ENCODE measurements around the gene SLC12A8. TPM values are rescaled to one million over a fixed set of nuclear protein-coding genes. Genes with fewer than 3 reads are reported as not detected.

Gene SLC12A8
- total RNA-seq, 4 donors from 2014 or later: 2.3 to 13.1 (median 3.9) TPM

DNA sequence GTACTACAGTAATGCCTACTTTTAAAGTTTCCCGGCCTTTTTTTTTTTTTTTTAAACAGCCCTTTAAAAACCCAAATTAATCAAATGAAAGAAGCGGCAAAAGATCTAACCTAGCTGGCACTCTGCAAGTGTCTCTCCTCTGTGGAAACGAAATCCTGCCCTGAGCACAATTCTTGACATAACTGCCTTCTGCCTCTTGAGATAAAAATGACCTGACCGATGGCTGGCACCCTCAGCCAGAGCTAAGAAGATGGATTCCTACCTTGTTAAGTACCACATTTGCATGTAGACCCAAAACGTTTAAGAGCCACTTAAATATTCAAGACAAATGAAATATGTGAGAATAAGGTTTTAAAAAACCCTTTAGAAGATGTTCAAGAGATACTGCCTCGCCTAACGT lies 16.6 kb upstream of the SLC12A8 start:
- no peak for DNase-seq (ENCODE audit: low spot score in 2 of 2)
- intact Hi-C loops (cut with DNase I; ENCODE audit: low total_unique reads): no loop called here
- TF ChIP-seq, protein P1, sequence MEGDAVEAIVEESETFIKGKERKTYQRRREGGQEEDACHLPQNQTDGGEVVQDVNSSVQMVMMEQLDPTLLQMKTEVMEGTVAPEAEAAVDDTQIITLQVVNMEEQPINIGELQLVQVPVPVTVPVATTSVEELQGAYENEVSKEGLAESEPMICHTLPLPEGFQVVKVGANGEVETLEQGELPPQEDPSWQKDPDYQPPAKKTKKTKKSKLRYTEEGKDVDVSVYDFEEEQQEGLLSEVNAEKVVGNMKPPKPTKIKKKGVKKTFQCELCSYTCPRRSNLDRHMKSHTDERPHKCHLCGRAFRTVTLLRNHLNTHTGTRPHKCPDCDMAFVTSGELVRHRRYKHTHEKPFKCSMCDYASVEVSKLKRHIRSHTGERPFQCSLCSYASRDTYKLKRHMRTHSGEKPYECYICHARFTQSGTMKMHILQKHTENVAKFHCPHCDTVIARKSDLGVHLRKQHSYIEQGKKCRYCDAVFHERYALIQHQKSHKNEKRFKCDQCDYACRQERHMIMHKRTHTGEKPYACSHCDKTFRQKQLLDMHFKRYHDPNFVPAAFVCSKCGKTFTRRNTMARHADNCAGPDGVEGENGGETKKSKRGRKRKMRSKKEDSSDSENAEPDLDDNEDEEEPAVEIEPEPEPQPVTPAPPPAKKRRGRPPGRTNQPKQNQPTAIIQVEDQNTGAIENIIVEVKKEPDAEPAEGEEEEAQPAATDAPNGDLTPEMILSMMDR (IDR thresholded peaks at IDR 0.05): no peak
- no peak for TF ChIP-seq POLR2A (IDR thresholded peaks at IDR 0.05)

DNA sequence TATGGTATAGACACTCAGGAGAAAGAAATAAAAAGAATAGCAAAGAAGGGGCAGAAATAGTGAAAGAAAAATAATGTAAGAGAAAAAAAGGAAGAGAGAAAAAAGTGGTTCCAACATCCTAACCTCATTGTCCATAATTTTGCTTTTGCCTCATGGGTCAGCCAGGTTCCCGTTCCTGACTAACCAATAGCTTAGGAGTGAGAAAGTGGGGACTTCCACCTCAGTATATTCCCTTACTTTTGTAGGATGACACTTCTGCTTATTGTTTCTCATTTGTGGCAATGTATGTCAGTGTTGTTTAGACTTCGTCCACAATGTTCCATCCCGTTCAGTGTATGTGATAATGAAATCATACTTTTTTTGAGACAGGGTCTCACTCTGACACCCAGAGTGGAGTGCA lies 9.3 kb upstream of the SLC12A8 start:
- intact Hi-C loops (cut with DNase I; ENCODE audit: low total_unique reads): no loop called here
- H3K4me3 ChIP-seq (ENCODE audit: low read depth, poor library complexity, severe bottlenecking): no peak overlapping the region
- WGBS, 2 donors: 77 to 89% methylated on average over 3 of the region's 3 CpGs
- DNase-seq (ENCODE audit: low spot score in 2 of 2): no peak
- TF ChIP-seq, protein P1 (IDR thresholded peaks at IDR 0.05): no peak
- no peak for TF ChIP-seq POLR2A (IDR thresholded peaks at IDR 0.05)

More for the DNA sequence above, 16.6 kb upstream of the SLC12A8 start:
- WGBS, 2 donors: 82 to 83% methylated on average over 7 of the region's 7 CpGs
- H3K4me3 ChIP-seq (ENCODE audit: low read depth, poor library complexity, severe bottlenecking): no peak overlapping the region

DNA sequence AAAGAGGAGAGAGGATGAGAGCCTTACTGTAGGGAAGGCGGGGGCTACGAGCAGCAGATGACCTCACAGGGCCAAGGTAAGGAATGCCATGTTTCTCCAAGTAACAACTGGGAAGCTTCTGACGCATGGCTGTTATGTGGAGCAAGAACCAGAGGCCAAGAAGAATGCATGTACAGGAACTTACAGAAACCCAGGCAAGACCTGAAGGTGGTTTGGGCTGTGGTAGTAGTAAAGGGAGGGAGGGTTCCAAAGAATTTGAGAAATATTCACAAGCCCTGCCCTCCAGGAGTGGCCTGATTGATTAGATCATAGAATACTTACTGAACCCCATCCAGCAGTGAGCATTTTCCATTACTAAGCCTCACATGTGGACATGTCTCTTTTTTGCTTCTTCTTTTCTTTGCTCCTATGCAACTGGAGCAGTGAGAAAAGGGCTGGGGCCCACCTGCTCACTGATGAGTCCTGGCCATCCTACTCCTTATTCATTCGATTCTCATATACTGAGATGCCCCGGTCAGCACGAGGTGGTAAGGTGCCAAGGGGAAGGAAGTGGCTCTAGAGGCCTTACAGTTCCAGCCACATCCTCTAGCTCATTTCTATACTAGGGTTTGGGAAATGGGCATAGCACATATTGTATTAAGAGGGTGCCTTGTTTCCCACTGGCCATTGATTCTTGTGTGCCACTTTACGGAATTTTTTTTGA lies 8.3 kb upstream of the SLC12A8 start:
- intact Hi-C loops (cut with DNase I; ENCODE audit: low total_unique reads): no loop called here

DNA sequence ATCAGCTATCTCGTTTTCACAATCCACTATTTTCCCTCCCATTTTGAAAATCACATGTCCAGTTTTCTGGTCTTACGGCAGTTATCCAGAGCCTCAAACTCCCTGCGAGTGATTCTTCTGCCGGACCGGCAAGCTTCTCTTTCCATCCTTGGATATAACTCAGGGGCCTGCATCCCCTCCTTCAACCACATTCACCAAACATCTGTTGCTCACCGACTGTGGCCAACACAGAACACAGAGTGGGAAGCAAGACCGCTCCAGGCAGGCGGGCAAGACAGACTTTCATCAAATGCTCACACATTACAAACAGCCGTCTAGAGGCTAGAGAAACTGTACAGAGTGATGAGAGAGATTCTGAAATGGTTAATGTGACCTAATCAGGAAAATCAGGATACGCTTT lies 7.6 kb upstream of the SLC12A8 start:
- no peak for DNase-seq (ENCODE audit: low spot score in 2 of 2)
- 71 to 83% methylated on average over 10 of the region's 10 CpGs for WGBS, 2 donors
- intact Hi-C loops (cut with DNase I; ENCODE audit: low total_unique reads): no loop called here
- H3K4me3 ChIP-seq (ENCODE audit: low read depth, poor library complexity, severe bottlenecking): no peak overlapping the region
- TF ChIP-seq, protein P1 (IDR thresholded peaks at IDR 0.05): no peak
- no peak for TF ChIP-seq POLR2A (IDR thresholded peaks at IDR 0.05)

More for the DNA sequence above, 8.3 kb upstream of the SLC12A8 start:
- no peak overlapping the region for H3K4me3 ChIP-seq (ENCODE audit: low read depth, poor library complexity, severe bottlenecking)
- 72 to 83% methylated on average over 7 of the region's 7 CpGs for WGBS, 2 donors
- TF ChIP-seq, protein P1 (IDR thresholded peaks at IDR 0.05): no peak
- TF ChIP-seq POLR2A (IDR thresholded peaks at IDR 0.05): no peak
- DNase-seq (ENCODE audit: low spot score in 2 of 2): no peak

DNA sequence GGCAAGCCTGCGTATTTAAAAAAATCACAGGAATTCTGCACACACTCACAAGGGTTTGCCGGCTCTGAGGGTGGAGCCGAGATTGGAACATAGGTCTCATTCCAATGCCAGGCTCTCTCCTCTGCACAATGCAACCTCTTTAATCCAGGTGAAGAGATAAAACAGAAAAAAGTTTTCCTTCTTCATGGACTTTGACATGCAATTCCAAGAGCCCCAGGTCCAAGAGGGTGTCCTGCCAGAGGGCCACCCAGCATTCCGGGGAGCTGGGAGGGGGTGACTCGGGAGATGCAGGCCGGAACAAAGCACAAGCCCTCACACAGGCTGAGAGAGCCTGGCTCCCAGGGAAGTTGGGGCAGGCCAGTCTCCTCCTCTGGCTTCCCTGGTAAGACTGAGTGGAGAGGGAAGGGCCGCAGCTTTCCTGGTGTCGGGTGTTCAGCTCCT lies 6.7 kb upstream of the SLC12A8 start:
- WGBS, 2 donors: 52 to 55% methylated on average over 8 of the region's 8 CpGs
- no peak for DNase-seq (ENCODE audit: low spot score in 2 of 2)
- H3K4me3 ChIP-seq (ENCODE audit: low read depth, poor library complexity, severe bottlenecking): no peak overlapping the region
- intact Hi-C loops (cut with DNase I; ENCODE audit: low total_unique reads): no loop called here
- TF ChIP-seq POLR2A (IDR thresholded peaks at IDR 0.05): no peak
- TF ChIP-seq, protein P1 (IDR thresholded peaks at IDR 0.05): no peak

DNA sequence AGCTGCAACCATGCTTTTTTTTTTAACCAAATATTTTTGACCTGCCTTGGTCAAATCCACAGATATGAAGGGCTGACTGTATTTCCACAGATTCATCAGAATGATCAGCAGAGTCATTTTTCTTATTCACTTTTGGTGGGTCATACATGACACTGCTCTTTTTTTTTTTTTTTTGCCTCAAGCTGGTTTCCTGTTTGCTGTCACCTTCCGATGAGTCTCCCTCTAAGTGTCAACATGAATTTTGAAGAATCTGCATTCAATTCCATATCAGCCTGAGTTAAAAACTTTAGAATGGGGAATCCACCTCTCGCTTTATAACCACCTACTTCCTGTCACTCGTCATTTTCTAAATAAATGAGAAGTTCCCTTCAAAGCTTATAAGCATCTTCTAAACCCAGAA lies 2.2 kb upstream of the SLC12A8 start:
- TF ChIP-seq, protein P1 (IDR thresholded peaks at IDR 0.05): no peak
- no peak for TF ChIP-seq POLR2A (IDR thresholded peaks at IDR 0.05)
- H3K4me3 ChIP-seq (ENCODE audit: low read depth, poor library complexity, severe bottlenecking): no peak overlapping the region
- intact Hi-C loops (cut with DNase I; ENCODE audit: low total_unique reads): no loop called here
- DNase-seq (ENCODE audit: low spot score in 2 of 2): no peak
- 57 to 64% methylated on average over 3 of the region's 3 CpGs for WGBS, 2 donors
